ENCODE results near the gene ITPKB.

DNA sequence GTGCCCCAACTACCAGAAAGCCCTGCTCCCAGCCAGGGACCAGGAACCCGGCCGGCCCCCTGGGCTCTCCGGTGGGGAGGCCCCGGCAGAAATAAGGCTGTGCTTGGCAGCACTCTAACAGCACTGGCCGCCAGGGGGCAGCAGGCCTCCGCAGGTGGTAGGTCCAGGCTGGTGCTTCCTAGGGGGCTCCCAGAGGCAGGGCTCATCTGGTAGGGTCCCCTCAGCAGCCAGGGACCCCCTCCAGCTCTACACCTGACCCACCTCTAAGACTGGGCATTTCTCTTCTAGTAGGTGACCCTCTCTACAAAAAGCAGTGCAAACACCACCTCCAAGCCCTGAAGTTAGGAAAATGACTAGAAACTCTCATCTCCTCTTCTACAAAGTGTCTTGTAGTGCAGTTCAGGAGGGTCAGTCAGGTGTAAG lies 104.9 kb downstream of the ITPKB start:
- TF ChIP-seq POLR2A (IDR thresholded peaks at IDR 0.05): no peak
- TF ChIP-seq, protein P1, sequence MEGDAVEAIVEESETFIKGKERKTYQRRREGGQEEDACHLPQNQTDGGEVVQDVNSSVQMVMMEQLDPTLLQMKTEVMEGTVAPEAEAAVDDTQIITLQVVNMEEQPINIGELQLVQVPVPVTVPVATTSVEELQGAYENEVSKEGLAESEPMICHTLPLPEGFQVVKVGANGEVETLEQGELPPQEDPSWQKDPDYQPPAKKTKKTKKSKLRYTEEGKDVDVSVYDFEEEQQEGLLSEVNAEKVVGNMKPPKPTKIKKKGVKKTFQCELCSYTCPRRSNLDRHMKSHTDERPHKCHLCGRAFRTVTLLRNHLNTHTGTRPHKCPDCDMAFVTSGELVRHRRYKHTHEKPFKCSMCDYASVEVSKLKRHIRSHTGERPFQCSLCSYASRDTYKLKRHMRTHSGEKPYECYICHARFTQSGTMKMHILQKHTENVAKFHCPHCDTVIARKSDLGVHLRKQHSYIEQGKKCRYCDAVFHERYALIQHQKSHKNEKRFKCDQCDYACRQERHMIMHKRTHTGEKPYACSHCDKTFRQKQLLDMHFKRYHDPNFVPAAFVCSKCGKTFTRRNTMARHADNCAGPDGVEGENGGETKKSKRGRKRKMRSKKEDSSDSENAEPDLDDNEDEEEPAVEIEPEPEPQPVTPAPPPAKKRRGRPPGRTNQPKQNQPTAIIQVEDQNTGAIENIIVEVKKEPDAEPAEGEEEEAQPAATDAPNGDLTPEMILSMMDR (IDR thresholded peaks at IDR 0.05): peak; percentile 82 to 90 (median 88)

Data from ovary (tissue), 3 donors.